ENCODE data around the gene TOLLIP.
"Not testable (repeated sequence)": the region's sequence is repeated elsewhere in the genome, so short reads cannot be mapped to it uniquely, and the experiment has no call there.

Gene TOLLIP

GRCh38 chr11:1309498-1310317 is at the start of gene TOLLIP:
Gene TOLLIP, minus strand, starts transcription at chr11:1309632. Its CDS starts 134 bp downstream, at chr11:1309498.
- DNase-seq: peak; percentile 96 to 98

- not testable (repeated sequence) for DNase-seq
These were observed 49.5 kb upstream of the TOLLIP start for GRCh38 chr11:1358931-1359330.

- DNase-seq: no peak
These were observed 48.9 kb upstream of the TOLLIP start for GRCh38 chr11:1358286-1358685.

- no peak for DNase-seq
These were observed 47.1 kb upstream of the TOLLIP start for GRCh38 chr11:1356478-1356960.

GRCh38 chr11:1356007-1356435 is 46.6 kb upstream of the TOLLIP start:
- DNase-seq: no peak

- DNase-seq: no peak
These were observed 44.9 kb upstream of the TOLLIP start for GRCh38 chr11:1354125-1354938.

GRCh38 chr11:1353383-1354124 is 44.1 kb upstream of the TOLLIP start:
- DNase-seq: no peak

- DNase-seq: no peak
These were observed 43.4 kb upstream of the TOLLIP start for GRCh38 chr11:1352696-1353382.

GRCh38 chr11:1351278-1351937 is 42.0 kb upstream of the TOLLIP start:
- DNase-seq: peak in 1 of 2 experiments; percentile 33

GRCh38 chr11:1350086-1350725 is 40.8 kb upstream of the TOLLIP start:
- no peak for DNase-seq

- no peak for DNase-seq
These were observed 40.1 kb upstream of the TOLLIP start for GRCh38 chr11:1349327-1350041.

GRCh38 chr11:1348796-1349326 is 39.4 kb upstream of the TOLLIP start:
- no peak for DNase-seq

- no peak for DNase-seq
These were observed 38.8 kb upstream of the TOLLIP start for GRCh38 chr11:1348146-1348795.

GRCh38 chr11:1347411-1347999 is 38.1 kb upstream of the TOLLIP start:
- not testable (repeated sequence) for DNase-seq

GRCh38 chr11:1346669-1347390 is 37.4 kb upstream of the TOLLIP start:
- no peak for DNase-seq

- DNase-seq: no peak
These were observed 36.5 kb upstream of the TOLLIP start for GRCh38 chr11:1345737-1346513.

- no peak for DNase-seq
These were observed 34.7 kb upstream of the TOLLIP start for GRCh38 chr11:1344056-1344635.
